WTC11 (cell line): ENCODE data around the gene ANKRD62. TPM values are rescaled to one million over a fixed set of nuclear protein-coding genes. Genes with fewer than 3 reads are reported as not detected.
A peak's percentile ranks its signal among the peaks of the same experiment; 100 is the strongest.
"Not testable (repeated sequence)": the region's sequence is repeated elsewhere in the genome, so short reads cannot be mapped to it uniquely, and the experiment has no call there.

ENCODE experiments used
- ATAC-seq: fragments of 200-7000 bp; cut with Tn5 transposase; 2 replicates; pipeline ENCODE4 v1.10.0; 2021; ENCODE audit warnings: mild to moderate bottlenecking, moderate library complexity
- CTCF ChIA-PET: fragments of 300-600 bp; sonication (Branson Sonifier 250); formaldehyde crosslinking; loops from one replicate; lab custom pipeline; 2021; ENCODE audit warnings: antibody characterized with exemption; lab: Charles Lee
- POLR2A ChIA-PET: fragments of 350-600 bp; sonication (Branson Sonifier 250); formaldehyde crosslinking; loops from one replicate; lab custom pipeline; 2021; ENCODE audit warnings: antibody characterized with exemption; lab: Charles Lee
- DNase-seq: peaks from one replicate; pipeline ENCODE4 v3.0.0; 2021; ENCODE audit warnings: low spot score
- H3K27ac Mint-ChIP-seq: 2 replicates; pipeline ENCODE4 v1.8.0; 2021; ENCODE audit warnings: mixed read lengths
- H3K27me3 Mint-ChIP-seq: 2 replicates; pipeline ENCODE4 v1.8.0; 2021; ENCODE audit warnings: low read depth, mild to moderate bottlenecking, moderate library complexity, mixed read lengths
- H3K36me3 Mint-ChIP-seq: 2 replicates; pipeline ENCODE4 v1.8.0; 2021; ENCODE audit warnings: mixed read lengths
- H3K4me1 Mint-ChIP-seq: 2 replicates; pipeline ENCODE4 v1.8.0; 2022; ENCODE audit warnings: mixed read lengths
- H3K4me3 Mint-ChIP-seq: 2 replicates; pipeline ENCODE4 v1.8.0; 2021; ENCODE audit warnings: mild to moderate bottlenecking, moderate library complexity, mixed read lengths
- H3K9me3 Mint-ChIP-seq: 2 replicates; pipeline ENCODE4 v1.8.0; 2021; ENCODE audit warnings: mixed read lengths
- ATF1 ChIP-seq: sonication (generic); formaldehyde crosslinking; IDR thresholded peaks from 2 replicates; pipeline ENCODE4 v1.8.1; 2023; ENCODE audit warnings: mild to moderate bottlenecking, moderate library complexity, missing genetic modification reagents
- ATF2 ChIP-seq: sonication (generic); formaldehyde crosslinking; IDR thresholded peaks from 2 replicates; pipeline ENCODE4 v1.8.1; 2022; ENCODE audit warnings: low read depth, missing genetic modification reagents, borderline replicate concordance
- CTCF ChIP-seq: fragments of 200-600 bp; IDR thresholded peaks from 2 replicates; pipeline ENCODE4 v1.8.0; 2022; ENCODE audit warnings: antibody characterized with exemption
- FOXP4 ChIP-seq: sonication (generic); formaldehyde crosslinking; IDR thresholded peaks from 2 replicates; pipeline ENCODE4 v1.8.0; 2022; ENCODE audit warnings: mild to moderate bottlenecking, missing genetic modification reagents
- GRHL2 ChIP-seq: fragments of 250-450 bp; sonication (Bioruptor Pico); IDR thresholded peaks from 2 replicates; pipeline ENCODE4 v1.8.0; 2022; ENCODE audit warnings: mild to moderate bottlenecking, moderate library complexity; ENCODE audit not compliant: insufficient replicate concordance, severe bottlenecking
- GTF2I ChIP-seq: fragments of 250-450 bp; sonication (Bioruptor Pico); conservative IDR thresholded peaks from 2 replicates; pipeline ENCODE4 v1.4.0; 2021; ENCODE audit warnings: mild to moderate bottlenecking
- MLX ChIP-seq: sonication (generic); formaldehyde crosslinking; IDR thresholded peaks from 2 replicates; pipeline ENCODE4 v1.8.1; 2023; ENCODE audit warnings: mild to moderate bottlenecking, missing genetic modification reagents, moderate library complexity
- MXD4 ChIP-seq: fragments of 250-450 bp; sonication (Bioruptor Pico); IDR thresholded peaks from 2 replicates; pipeline ENCODE4 v1.8.0; 2021; ENCODE audit warnings: mild to moderate bottlenecking, moderate library complexity, borderline replicate concordance
- PRRX2 ChIP-seq: fragments of 250-450 bp; sonication (Bioruptor Pico); IDR thresholded peaks from 2 replicates; pipeline ENCODE4 v1.8.0; 2021; ENCODE audit warnings: mild to moderate bottlenecking
- SMAD4 ChIP-seq: sonication (generic); formaldehyde crosslinking; IDR thresholded peaks from 2 replicates; pipeline ENCODE4 v1.8.0; 2022; ENCODE audit warnings: mild to moderate bottlenecking, missing genetic modification reagents
- STAT6 ChIP-seq: sonication (generic); formaldehyde crosslinking; conservative IDR thresholded peaks from 2 replicates; pipeline ENCODE4 v1.8.1; 2023; ENCODE audit warnings: mild to moderate bottlenecking, low read depth, missing genetic modification reagents, moderate library complexity
- TEAD1 ChIP-seq: sonication (generic); formaldehyde crosslinking; IDR thresholded peaks from 2 replicates; pipeline ENCODE4 v1.8.0; 2022; ENCODE audit warnings: mild to moderate bottlenecking, missing genetic modification reagents
- USF2 ChIP-seq: sonication (generic); formaldehyde crosslinking; IDR thresholded peaks from 2 replicates; pipeline ENCODE4 v1.8.1; 2023; ENCODE audit warnings: mild to moderate bottlenecking, missing genetic modification reagents, moderate library complexity
- ZMAT4 ChIP-seq: fragments of 250-450 bp; sonication (Bioruptor Pico); IDR thresholded peaks from 2 replicates; pipeline ENCODE4 v1.9.0; 2021; ENCODE audit warnings: mild to moderate bottlenecking
- ZNF121 ChIP-seq: sonication (generic); formaldehyde crosslinking; IDR thresholded peaks from 2 replicates; pipeline ENCODE4 v1.8.0; 2023; ENCODE audit warnings: missing genetic modification reagents
- ZNF281 ChIP-seq: sonication (generic); formaldehyde crosslinking; IDR thresholded peaks from 2 replicates; pipeline ENCODE4 v1.8.0; 2023; ENCODE audit warnings: mild to moderate bottlenecking, missing genetic modification reagents
- ZNF317 ChIP-seq: sonication (generic); formaldehyde crosslinking; IDR thresholded peaks from 2 replicates; pipeline ENCODE4 v1.8.1; 2023; ENCODE audit warnings: low read depth, mild to moderate bottlenecking, moderate library complexity, missing genetic modification reagents, borderline replicate concordance
- ZNF416 ChIP-seq: fragments of 250-450 bp; sonication (Bioruptor Pico); IDR thresholded peaks from 2 replicates; pipeline ENCODE4 v1.9.0; 2021; ENCODE audit warnings: mild to moderate bottlenecking, inconsistent platforms
- ZNF423 ChIP-seq: fragments of 250-450 bp; sonication (Bioruptor Pico); IDR thresholded peaks from 2 replicates; pipeline ENCODE4 v2.1.2; 2022; ENCODE audit warnings: mild to moderate bottlenecking, moderate library complexity
- total RNA-seq: library from RNA; stranded (reverse); gene quantifications from 3 replicates; pipeline ENCODE4 v1.2.3, GENCODE V29; 2021

ANKRD62 gene
- total RNA-seq, 1 experiment from 2014 or later, result not detected

- no peak for TF ChIP-seq ATF2 (CRISPR knock-in tag)
- no peak for TF ChIP-seq ZNF281 (CRISPR knock-in tag)
- no peak for TF ChIP-seq GTF2I (CRISPR knock-in tag)
- no peak for TF ChIP-seq MLX (CRISPR knock-in tag)
- TF ChIP-seq TEAD1 (CRISPR knock-in tag), result no peak
- TF ChIP-seq ZNF423, result no peak
- no peak for TF ChIP-seq MXD4 (CRISPR knock-in tag)
- no peak for TF ChIP-seq SMAD4
- no peak for TF ChIP-seq GRHL2 (CRISPR knock-in tag)
- TF ChIP-seq ZNF317 (CRISPR knock-in tag), result no peak
- no peak for TF ChIP-seq ATF1 (CRISPR knock-in tag)
- no peak for TF ChIP-seq FOXP4 (CRISPR knock-in tag)
- TF ChIP-seq ZNF121 (CRISPR knock-in tag), result no peak
- no peak for TF ChIP-seq ZMAT4 (CRISPR knock-in tag)
- no peak for TF ChIP-seq PRRX2 (CRISPR knock-in tag)
- no peak for TF ChIP-seq ZNF416
- TF ChIP-seq STAT6 (CRISPR knock-in tag), result no peak
- TF ChIP-seq CTCF, result no peak
- TF ChIP-seq USF2 (CRISPR knock-in tag), result no peak
- Mint-ChIP-seq H3K36me3 (no peaks in the 10 kb centered on the region), H3K27me3 (no peaks in the 10 kb centered on the region), H3K9me3 (no peaks in the 10 kb centered on the region), H3K4me1 (peaks cover 7% of the 10 kb centered on the region), H3K4me3 (peak overlapping the region; percentile 41), H3K27ac (no peak overlapping the region)
- ChIA-PET CTCF (interaction anchor here (0.6 to 2.0 kb wide), 7 partner anchors 10 to 271 kb away, joined by 3 to 9 read pairs (median 4); no protein-coding TSS in a partner anchor), POLR2A (no interaction called here)
- peak; percentile 96 for ATAC-seq
- DNase-seq, result peak; percentile 52
Measured at GRCh38 chr18:12121175-12122042, 27.8 kb downstream of the ANKRD62 start.

- H3K27ac Mint-ChIP-seq, POLR2A ChIA-PET, H3K4me1 Mint-ChIP-seq, H3K4me3 Mint-ChIP-seq, H3K36me3 Mint-ChIP-seq, H3K9me3 Mint-ChIP-seq, ATAC-seq, H3K27me3 Mint-ChIP-seq, DNase-seq: not testable (repeated sequence)
- CTCF ChIA-PET, result interaction anchor here (0.6 to 2.0 kb wide), 8 partner anchors 11 to 392 kb away, joined by 3 to 9 read pairs (median 4); no protein-coding TSS in a partner anchor
Measured at GRCh38 chr18:12122043-12122389, 28.4 kb downstream of the ANKRD62 start.
